Glomerular visceral epithelial cell (primary cell): ENCODE measurements around the gene URB2.
A peak's percentile ranks its signal among the peaks of the same experiment; 100 is the strongest.
"Not testable (repeated sequence)": the region's sequence is repeated elsewhere in the genome, so short reads cannot be mapped to it uniquely, and the experiment has no call there.

ENCODE experiments used
- DNase-seq: peaks from one replicate; pipeline ENCODE4 v3.0.0-alpha.2; 2016; ENCODE audit errors: extremely low spot score

Gene URB2

DNA sequence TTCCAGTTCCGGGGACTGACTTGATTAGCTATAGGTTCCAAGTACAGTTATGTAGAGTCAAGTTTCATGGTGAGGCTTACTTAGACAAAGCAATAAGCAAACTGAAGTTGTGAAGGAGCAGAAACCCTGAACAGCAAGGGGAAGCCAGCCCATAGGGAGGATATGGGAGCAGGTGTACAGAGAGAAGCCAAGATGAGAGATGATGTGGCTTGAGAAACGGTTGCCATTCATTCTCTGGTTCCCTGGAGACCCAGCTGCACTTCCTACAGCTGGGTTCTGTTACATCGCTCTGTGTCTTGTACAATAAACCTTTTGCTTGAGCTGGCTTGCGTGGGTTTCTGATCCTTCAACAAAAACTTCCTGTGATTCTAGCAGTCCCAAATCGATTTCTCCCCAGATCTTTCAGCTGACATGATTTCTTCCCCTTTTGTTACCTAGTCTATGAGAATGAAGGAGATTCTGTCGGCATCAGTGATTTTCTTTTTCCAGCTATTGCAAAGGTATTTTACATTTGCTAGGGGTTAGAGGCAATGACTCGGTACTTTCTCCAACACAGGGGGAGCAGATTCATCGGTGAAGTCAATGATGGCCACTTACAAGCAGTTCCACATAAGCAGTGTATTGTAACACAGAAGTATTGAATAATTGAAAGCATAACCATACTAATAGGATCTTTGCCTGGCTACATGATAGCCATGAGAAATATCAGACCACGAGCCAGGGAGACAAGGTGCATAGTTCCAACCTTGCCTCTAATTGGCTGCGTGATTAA, 67.3 kb downstream of the URB2 start:
- no peak for DNase-seq

DNA sequence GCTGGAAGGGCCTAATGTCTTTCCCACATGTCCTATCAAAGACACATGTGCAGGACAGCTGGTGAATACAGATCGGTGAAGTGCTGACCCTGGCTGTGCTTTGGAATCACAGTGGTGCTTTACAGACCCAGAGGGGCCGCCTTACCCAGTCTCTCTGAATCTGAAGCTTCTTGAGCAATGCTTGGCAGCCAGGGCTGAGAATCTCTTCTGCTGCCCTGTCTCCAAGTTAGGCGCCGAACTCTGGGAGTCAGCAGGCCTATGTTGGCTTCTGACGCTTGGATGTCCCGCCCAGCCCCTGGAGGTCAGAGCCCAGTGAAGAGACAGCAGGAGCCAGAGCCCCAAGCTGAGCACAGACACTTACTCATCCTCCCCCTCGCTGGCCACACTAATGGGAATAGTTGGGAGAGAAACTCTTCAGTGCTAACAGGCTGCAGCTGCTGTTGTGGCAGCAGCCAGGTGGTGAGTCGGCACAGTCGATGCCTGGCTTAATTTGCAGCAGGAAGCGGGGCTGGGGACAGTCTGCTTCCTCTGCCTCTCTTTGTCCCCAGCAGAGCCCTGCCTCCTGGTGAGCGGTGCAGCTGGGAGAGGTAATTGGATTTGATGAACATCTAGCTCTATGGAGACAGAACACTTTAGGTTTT, 68.1 kb downstream of the URB2 start:
- peak; percentile 95 for DNase-seq

DNA sequence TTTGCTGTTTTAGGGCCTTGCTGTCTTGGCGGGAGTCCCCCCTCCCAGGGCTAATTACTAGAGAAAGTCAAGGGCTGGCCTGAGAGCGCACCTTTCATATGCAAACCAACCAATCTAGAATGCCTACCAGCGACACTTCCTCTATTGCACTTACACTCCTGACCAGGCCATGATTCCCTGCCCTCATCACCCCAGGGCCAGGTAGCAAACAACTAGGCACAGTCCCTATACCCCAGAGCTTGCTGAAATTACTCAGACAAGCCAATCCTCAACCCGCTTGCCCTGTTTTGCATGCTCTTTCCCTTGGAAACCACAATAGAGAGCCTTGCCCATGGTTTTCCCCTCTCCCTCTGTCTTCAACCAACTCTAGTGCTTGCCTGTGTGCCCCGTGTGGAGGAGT, 70.3 kb downstream of the URB2 start:
- no peak for DNase-seq

DNA sequence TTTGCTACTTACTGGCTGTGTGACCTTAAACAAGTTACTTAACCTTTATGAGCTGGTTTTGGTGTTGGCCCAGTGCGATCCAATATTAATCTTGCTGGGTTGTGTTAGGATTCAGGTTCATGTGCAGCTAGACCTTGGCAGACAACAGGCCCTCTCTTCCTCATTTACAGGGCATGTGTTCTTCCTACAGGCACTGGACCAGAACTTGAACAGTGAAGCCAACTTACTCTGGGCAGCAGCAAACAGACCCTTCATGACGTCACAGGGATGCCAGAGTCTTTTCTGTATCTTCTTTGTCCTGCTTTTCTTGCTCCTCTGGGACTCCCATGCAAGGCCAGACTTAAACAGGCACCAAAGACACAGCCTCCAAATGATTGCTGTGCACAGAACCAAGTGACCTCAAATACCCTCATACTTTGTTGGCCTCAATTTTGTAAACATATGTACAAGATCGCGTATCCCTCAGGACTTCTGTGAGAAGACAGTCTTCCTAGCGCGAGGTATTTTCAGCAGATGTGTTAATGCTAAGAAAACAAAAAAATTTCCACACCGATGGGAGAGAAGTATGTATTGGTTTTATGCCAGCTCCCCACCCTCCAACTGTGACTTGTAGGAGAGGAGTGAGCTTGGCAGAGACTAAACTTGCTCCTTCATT, 73.7 kb downstream of the URB2 start:
- DNase-seq: peak; percentile 69

DNA sequence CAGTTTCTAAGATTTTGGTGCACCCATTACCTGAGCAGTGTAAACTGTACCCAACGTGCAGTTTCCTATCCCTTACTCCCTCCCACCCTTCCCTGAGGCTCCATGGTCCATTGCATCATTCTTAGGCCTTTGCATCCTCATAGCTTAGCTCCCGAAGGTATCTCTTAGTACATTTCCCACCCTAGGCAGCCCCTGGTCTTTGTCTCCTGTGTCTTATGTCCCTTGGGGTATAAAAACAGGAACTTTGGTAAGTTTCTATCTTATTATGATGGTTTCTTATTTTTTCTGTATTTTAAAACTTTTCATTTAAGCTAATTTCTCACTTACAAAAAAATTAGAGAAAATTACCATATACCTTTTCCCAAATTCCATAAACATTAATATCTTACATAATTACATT, 78.1 kb downstream of the URB2 start:
- DNase-seq: no peak

DNA sequence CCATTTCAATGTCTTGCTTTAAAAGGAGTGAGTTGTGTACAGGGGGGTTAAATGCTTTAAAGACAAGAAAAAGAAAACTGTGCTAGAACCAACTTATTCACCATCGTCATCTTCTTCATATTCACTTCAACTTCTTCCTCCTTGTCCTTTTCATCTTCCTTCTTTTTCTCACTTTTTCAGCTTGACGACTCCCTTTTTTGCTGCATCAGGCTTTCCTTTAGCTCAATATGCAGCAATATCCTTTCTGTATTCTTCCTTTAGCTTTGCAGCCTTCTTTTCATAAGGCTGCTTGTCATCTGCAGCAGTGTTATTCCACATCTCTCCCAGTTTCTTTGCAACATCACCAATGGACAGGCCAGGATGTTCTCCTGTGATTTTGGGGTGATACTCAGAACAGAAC, 79.1 kb downstream of the URB2 start:
- DNase-seq: not testable (repeated sequence)

DNA sequence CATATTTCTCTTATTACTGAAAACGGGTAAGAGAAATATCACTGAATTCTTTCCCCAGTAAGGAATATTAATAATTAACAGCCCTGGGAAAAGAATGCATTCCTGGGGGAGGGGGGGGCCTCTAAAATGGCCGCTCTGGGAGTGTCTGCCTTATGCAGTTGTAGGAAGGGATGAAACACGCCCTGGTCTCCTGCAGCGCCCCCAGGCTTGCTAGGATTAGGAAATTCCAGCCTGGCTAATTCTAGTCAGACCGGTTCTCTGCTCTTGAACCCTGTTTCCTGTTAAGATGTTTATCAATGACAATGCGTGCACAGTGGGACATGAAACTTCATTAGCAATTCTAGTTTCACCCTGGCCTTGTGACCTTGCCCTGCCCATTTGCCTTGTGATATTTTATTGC, 81.1 kb downstream of the URB2 start:
- not testable (repeated sequence) for DNase-seq

- no peak for DNase-seq
These were observed 83.5 kb downstream of the URB2 start for GRCh38 chr1:229709500-229710013.
